ENCODE measurements around the gene TNFAIP8. TPM values are rescaled to one million over a fixed set of nuclear protein-coding genes. Genes with fewer than 3 reads are reported as not detected.

Gene TNFAIP8
- total RNA-seq, 2 donors from 2014 or later, result 130 to 140 TPM

- no peak for DNase-seq
- H3K9me3 ChIP-seq (ENCODE audit: control insufficient read depth, low read length, poor library complexity, severe bottlenecking), result no peaks in the 10 kb centered on the region
- peak overlapping the region; percentile 98 for H3K27ac Mint-ChIP-seq
- no peak for ATAC-seq
- peak overlapping the region; percentile 97 for H3K4me3 Mint-ChIP-seq
- H3K36me3 Mint-ChIP-seq (ENCODE audit: low read depth), result peaks cover 4% of the 10 kb centered on the region
- peaks cover 78% of the 10 kb centered on the region for H3K4me1 Mint-ChIP-seq
- no peaks in the 10 kb centered on the region for H3K27me3 Mint-ChIP-seq
Measured at GRCh38 chr5:119358530-119358900, 2.7 kb downstream of the TNFAIP8 start.

GRCh38 chr5:119358901-119359603 lies 3.2 kb downstream of the TNFAIP8 start:
- DNase-seq, result no peak
- no peaks in the 10 kb centered on the region for H3K27me3 Mint-ChIP-seq
- H3K9me3 ChIP-seq (ENCODE audit: control insufficient read depth, low read length, poor library complexity, severe bottlenecking), result no peaks in the 10 kb centered on the region
- H3K27ac Mint-ChIP-seq, result peak overlapping the region; percentile 98
- ATAC-seq, result no peak
- peak overlapping the region; percentile 97 for H3K4me3 Mint-ChIP-seq
- peaks cover 4% of the 10 kb centered on the region for H3K36me3 Mint-ChIP-seq (ENCODE audit: low read depth)
- H3K4me1 Mint-ChIP-seq, result peaks cover 73% of the 10 kb centered on the region

GRCh38 chr5:119359737-119360413 lies 4.1 kb downstream of the TNFAIP8 start:
- Mint-ChIP-seq H3K4me3 (peak overlapping the region; percentile 97), H3K27ac (peak overlapping the region; percentile 98), H3K36me3 (ENCODE audit: low read depth) (peaks cover 4% of the 10 kb centered on the region), H3K27me3 (no peaks in the 10 kb centered on the region), H3K4me1 (peaks cover 71% of the 10 kb centered on the region)
- H3K9me3 ChIP-seq (ENCODE audit: control insufficient read depth, low read length, poor library complexity, severe bottlenecking), result no peaks in the 10 kb centered on the region
- ATAC-seq (no peak), DNase-seq (no peak)

GRCh38 chr5:119360905-119361593 lies 5.2 kb downstream of the TNFAIP8 start:
- Mint-ChIP-seq H3K4me3 (peak overlapping the region; percentile 39), H3K27me3 (no peaks in the 10 kb centered on the region), H3K27ac (peak overlapping the region; percentile 98), H3K36me3 (ENCODE audit: low read depth) (peaks cover 7% of the 10 kb centered on the region), H3K4me1 (peaks cover 80% of the 10 kb centered on the region)
- no peak for DNase-seq
- no peaks in the 10 kb centered on the region for H3K9me3 ChIP-seq (ENCODE audit: control insufficient read depth, low read length, poor library complexity, severe bottlenecking)
- no peak for ATAC-seq

- H3K27ac Mint-ChIP-seq, result peak overlapping the region; percentile 98
- peaks cover 7% of the 10 kb centered on the region for H3K36me3 Mint-ChIP-seq (ENCODE audit: low read depth)
- peaks cover 81% of the 10 kb centered on the region for H3K4me1 Mint-ChIP-seq
- peak overlapping the region; percentile 67 for H3K4me3 Mint-ChIP-seq
- H3K27me3 Mint-ChIP-seq, result no peaks in the 10 kb centered on the region
- ATAC-seq (no peak), DNase-seq (no peak)
- no peaks in the 10 kb centered on the region for H3K9me3 ChIP-seq (ENCODE audit: control insufficient read depth, low read length, poor library complexity, severe bottlenecking)
Measured at GRCh38 chr5:119361594-119362125, 5.8 kb downstream of the TNFAIP8 start.

GRCh38 chr5:119362714-119363113 lies 6.9 kb downstream of the TNFAIP8 start:
- Mint-ChIP-seq H3K27me3 (no peaks in the 10 kb centered on the region), H3K4me3 (peak overlapping the region; percentile 6), H3K36me3 (ENCODE audit: low read depth) (peaks cover 7% of the 10 kb centered on the region), H3K4me1 (peaks cover 79% of the 10 kb centered on the region), H3K27ac (peak overlapping the region; percentile 98)
- DNase-seq, result no peak
- ATAC-seq, result no peak
- H3K9me3 ChIP-seq (ENCODE audit: control insufficient read depth, low read length, poor library complexity, severe bottlenecking), result no peaks in the 10 kb centered on the region

- Mint-ChIP-seq H3K36me3 (ENCODE audit: low read depth) (peaks cover 7% of the 10 kb centered on the region), H3K4me3 (peak overlapping the region; percentile 6), H3K27me3 (no peaks in the 10 kb centered on the region), H3K4me1 (peaks cover 79% of the 10 kb centered on the region), H3K27ac (peak overlapping the region; percentile 98)
- DNase-seq (no peak), ATAC-seq (no peak)
- H3K9me3 ChIP-seq (ENCODE audit: control insufficient read depth, low read length, poor library complexity, severe bottlenecking), result no peaks in the 10 kb centered on the region
Measured at GRCh38 chr5:119363271-119363670, 7.5 kb downstream of the TNFAIP8 start.

- Mint-ChIP-seq H3K4me1 (peaks cover 78% of the 10 kb centered on the region), H3K4me3 (no peak overlapping the region), H3K27me3 (no peaks in the 10 kb centered on the region), H3K27ac (peak overlapping the region; percentile 98), H3K36me3 (ENCODE audit: low read depth) (peaks cover 7% of the 10 kb centered on the region)
- ATAC-seq, result no peak
- no peaks in the 10 kb centered on the region for H3K9me3 ChIP-seq (ENCODE audit: control insufficient read depth, low read length, poor library complexity, severe bottlenecking)
- no peak for DNase-seq
Measured at GRCh38 chr5:119363936-119364335, 8.1 kb downstream of the TNFAIP8 start.

- Mint-ChIP-seq H3K27ac (peak overlapping the region; percentile 98), H3K4me3 (peak overlapping the region; percentile 77), H3K27me3 (no peaks in the 10 kb centered on the region), H3K4me1 (peaks cover 65% of the 10 kb centered on the region), H3K36me3 (ENCODE audit: low read depth) (peaks cover 4% of the 10 kb centered on the region)
- no peak for ATAC-seq
- DNase-seq, result no peak
- H3K9me3 ChIP-seq (ENCODE audit: control insufficient read depth, low read length, poor library complexity, severe bottlenecking), result no peaks in the 10 kb centered on the region
Measured at GRCh38 chr5:119365847-119366539, 10.2 kb downstream of the TNFAIP8 start.

GRCh38 chr5:119366540-119366881 lies 10.7 kb downstream of the TNFAIP8 start:
- H3K4me1 Mint-ChIP-seq, result peaks cover 65% of the 10 kb centered on the region
- H3K4me3 Mint-ChIP-seq, result peak overlapping the region; percentile 77
- no peaks in the 10 kb centered on the region for H3K27me3 Mint-ChIP-seq
- H3K27ac Mint-ChIP-seq, result peak overlapping the region; percentile 98
- H3K9me3 ChIP-seq (ENCODE audit: control insufficient read depth, low read length, poor library complexity, severe bottlenecking), result no peaks in the 10 kb centered on the region
- peaks cover 7% of the 10 kb centered on the region for H3K36me3 Mint-ChIP-seq (ENCODE audit: low read depth)
- DNase-seq, result no peak
- ATAC-seq, result peak; percentile 67

- Mint-ChIP-seq H3K4me1 (peaks cover 54% of the 10 kb centered on the region), H3K27me3 (no peaks in the 10 kb centered on the region), H3K27ac (peak overlapping the region; percentile 98), H3K36me3 (ENCODE audit: low read depth) (peaks cover 6% of the 10 kb centered on the region), H3K4me3 (peak overlapping the region; percentile 82)
- DNase-seq (no peak), ATAC-seq (peak; percentile 55)
- no peaks in the 10 kb centered on the region for H3K9me3 ChIP-seq (ENCODE audit: control insufficient read depth, low read length, poor library complexity, severe bottlenecking)
Measured at GRCh38 chr5:119367502-119368237, 11.9 kb downstream of the TNFAIP8 start.

- ATAC-seq (peak; percentile 67), DNase-seq (peak in 2 of 3 donors; percentile 23 to 30)
- Mint-ChIP-seq H3K27me3 (no peaks in the 10 kb centered on the region), H3K36me3 (ENCODE audit: low read depth) (peaks cover 5% of the 10 kb centered on the region), H3K4me3 (peak overlapping the region; percentile 82), H3K4me1 (peaks cover 54% of the 10 kb centered on the region), H3K27ac (peak overlapping the region; percentile 98)
- no peaks in the 10 kb centered on the region for H3K9me3 ChIP-seq (ENCODE audit: control insufficient read depth, low read length, poor library complexity, severe bottlenecking)
Measured at GRCh38 chr5:119368238-119368630, 12.4 kb downstream of the TNFAIP8 start.

All from T-helper 17 cell (primary cell).